Stomach smooth muscle (tissue), 2 donors: ENCODE data around the gene GCNA.

Experiments
- H3K27ac ChIP-seq: one replicate; pipeline ENCODE4 v1.7.0; 2013; ENCODE audit warnings: mild to moderate bottlenecking, low read length, inconsistent platforms
- H3K27me3 ChIP-seq, 2 donors: one replicate each; pipeline ENCODE4 v1.7.0; 2013; ENCODE audit warnings: low read length in 2 of 2; ENCODE audit not compliant: insufficient read depth in 2 of 2, control insufficient read depth in 1 of 2
- H3K36me3 ChIP-seq, 2 donors: one replicate each; pipeline ENCODE4 v1.7.0; 2013; ENCODE audit warnings: low read length in 2 of 2; ENCODE audit not compliant: control insufficient read depth in 2 of 2, insufficient read depth in 2 of 2
- H3K4me1 ChIP-seq: one replicate; pipeline ENCODE4 v1.7.0; 2013; ENCODE audit warnings: low read length; ENCODE audit not compliant: control insufficient read depth, insufficient read depth
- H3K4me3 ChIP-seq, 2 donors: one replicate each; pipeline ENCODE4 v1.7.0; 2013; ENCODE audit warnings: low read length in 2 of 2
- H3K9ac ChIP-seq, 2 donors: one replicate each; pipeline ENCODE4 v1.7.0; 2013; ENCODE audit warnings: low read length in 2 of 2, mild to moderate bottlenecking in 1 of 2
- H3K9me3 ChIP-seq, 2 donors: one replicate each; pipeline ENCODE4 v1.7.0; 2013; ENCODE audit warnings: low read length in 2 of 2; ENCODE audit not compliant: control insufficient read depth in 2 of 2
- donor health status: healthy.
- donor health status: Pancreatic carcinoma.

GCNA gene

DNA sequence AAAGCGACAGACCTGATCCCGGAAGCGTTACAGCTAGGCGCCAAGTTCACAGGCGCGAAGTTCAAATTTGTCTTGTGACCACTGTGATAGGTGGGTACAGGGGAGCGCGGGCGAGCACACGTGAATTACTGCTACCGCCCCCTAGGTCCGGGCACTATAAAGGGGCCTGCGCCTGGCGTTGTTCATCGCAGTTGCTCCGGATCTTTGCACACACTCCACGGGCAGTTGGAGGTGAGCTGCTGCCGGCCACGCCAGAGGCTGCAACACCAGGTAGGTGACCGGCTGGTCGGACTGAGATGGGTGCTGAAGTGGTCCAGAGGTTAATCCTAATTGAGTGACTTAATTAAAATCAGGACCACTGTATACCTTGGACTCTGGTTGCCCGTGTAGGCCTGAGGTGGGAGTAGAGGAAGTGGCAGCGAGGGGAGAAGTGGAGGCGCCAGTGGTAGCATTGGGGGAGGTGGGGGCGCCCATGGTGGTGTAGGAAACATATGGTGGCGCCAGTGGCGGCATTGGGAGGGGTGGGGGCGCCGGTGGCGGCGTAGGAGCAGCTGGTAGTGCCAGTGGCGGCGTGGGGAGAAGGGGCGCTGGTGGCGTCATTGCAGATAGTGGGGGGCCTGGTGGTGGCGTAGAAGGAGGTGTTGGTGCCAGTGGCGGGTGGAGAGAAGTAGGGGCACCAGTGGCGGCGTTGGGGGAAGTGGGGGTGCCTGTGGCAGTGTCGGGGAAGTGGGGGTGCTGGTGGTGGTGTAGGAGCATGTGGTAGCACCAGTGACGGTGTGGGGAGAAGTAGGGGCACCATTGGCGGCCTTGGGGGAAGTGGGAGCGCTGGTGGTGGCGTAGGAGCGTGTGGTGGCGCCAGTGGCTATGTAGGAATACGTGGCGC, at the start of gene GCNA:
Gene GCNA, plus strand, starts transcription at position 185 of the 883 bp plus-strand sequence. CDS start 2,385 bp downstream, outside the sequence.
- Histone ChIP-seq H3K9me3 (no peaks in the 10 kb centered on the region), H3K27ac (no peak within 1 kb of the TSS), H3K36me3 (peaks cover 11 to 15% of the 10 kb centered on the region in 2 donors), H3K27me3 (peaks cover 0 to 2% of the 10 kb centered on the region in 2 donors), H3K4me1 (no peaks in the 10 kb centered on the region), H3K9ac (no peak within 1 kb of the TSS), H3K4me3 (no peak within 1 kb of the TSS)

GRCh38 chrX:71532078-71532752, 46.0 kb upstream of the GCNA start:
- no peaks in the 10 kb centered on the region for H3K4me1 ChIP-seq
- H3K27ac ChIP-seq = peak overlapping the region; percentile 85
- H3K9me3 ChIP-seq = no peaks in the 10 kb centered on the region
- H3K9ac ChIP-seq = peak overlapping the region; percentile 74 to 75
- peak overlapping the region; percentile 81 to 93 for H3K4me3 ChIP-seq
- no peaks in the 10 kb centered on the region for H3K36me3 ChIP-seq
- peaks cover 0 to 4% of the 10 kb centered on the region in 2 donors for H3K27me3 ChIP-seq

GRCh38 chrX:71532753-71533425, 45.3 kb upstream of the GCNA start, which contains the start of gene OGT:
OGT (plus strand) TSS chrX:71533104; CDS start chrX:71533300, 196 bp downstream.
- Histone ChIP-seq H3K36me3 (peaks cover 0 to 3% of the 10 kb centered on the region in 2 donors), H3K4me1 (no peaks in the 10 kb centered on the region), H3K4me3 (peak within 1 kb of the TSS; percentile 91 to 93), H3K9ac (peak within 1 kb of the TSS; percentile 86 to 96), H3K9me3 (no peaks in the 10 kb centered on the region), H3K27ac (peak within 1 kb of the TSS; percentile 85), H3K27me3 (peaks cover 0 to 4% of the 10 kb centered on the region in 2 donors)

DNA sequence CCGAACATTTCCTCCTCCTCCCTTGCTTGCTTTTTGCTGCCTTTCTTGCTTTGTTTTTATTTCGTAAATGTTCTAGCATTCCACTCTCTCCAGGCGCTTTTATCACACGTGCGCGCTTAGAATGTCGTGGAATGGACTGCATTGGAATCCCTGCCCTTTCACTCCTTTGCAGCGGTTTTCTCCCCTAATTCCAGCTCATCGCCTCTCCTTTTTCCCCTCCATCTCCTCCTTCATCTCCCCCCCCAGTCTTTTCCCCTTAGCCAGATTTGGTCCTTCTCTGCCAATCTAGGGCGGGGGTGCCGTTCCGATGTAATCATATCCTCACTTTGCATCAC, 44.8 kb upstream of the GCNA start:
- H3K4me3 ChIP-seq = peak overlapping the region; percentile 91 to 93
- peak overlapping the region; percentile 86 to 96 for H3K9ac ChIP-seq
- H3K27ac ChIP-seq = peak overlapping the region; percentile 85
- no peaks in the 10 kb centered on the region for H3K4me1 ChIP-seq
- H3K36me3 ChIP-seq = peaks cover 0 to 4% of the 10 kb centered on the region in 2 donors
- H3K27me3 ChIP-seq = peaks cover 0 to 4% of the 10 kb centered on the region in 2 donors
- no peaks in the 10 kb centered on the region for H3K9me3 ChIP-seq

DNA sequence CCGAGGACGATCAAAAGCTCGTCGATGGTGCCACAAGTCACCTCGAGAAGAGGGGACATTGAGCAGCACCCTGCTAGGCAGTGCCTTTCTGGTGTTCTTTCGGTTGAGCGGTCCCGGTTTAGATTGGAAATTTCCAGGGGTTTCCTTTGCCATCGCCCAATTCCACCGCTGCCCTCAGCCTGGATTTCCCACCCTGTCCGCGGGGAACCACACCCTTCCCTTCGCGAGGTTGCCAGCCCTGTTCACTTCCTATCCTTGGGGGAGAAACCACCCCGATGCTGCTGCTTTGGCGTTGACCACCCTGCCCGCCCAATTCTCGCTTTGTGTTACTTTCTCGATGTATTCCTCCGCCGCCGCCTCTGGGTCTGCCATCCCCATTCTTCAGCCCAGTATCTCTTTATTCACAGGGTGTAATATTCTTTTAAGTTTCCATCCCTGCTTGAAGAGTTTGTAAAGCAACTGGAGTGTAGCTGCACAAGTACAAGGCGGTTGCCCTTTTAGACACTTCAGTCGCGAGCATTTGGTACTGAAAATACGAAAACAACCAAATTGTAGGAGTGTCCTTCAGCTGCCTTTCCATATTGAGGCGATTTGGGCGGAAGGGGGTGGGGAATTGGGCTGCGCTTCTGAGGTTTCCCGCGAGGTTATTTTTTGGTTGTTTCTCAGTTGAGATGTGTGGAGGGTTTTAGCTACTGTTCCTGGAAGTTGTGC, 44.2 kb upstream of the GCNA start:
- H3K9ac ChIP-seq = peak overlapping the region; percentile 86 to 96
- no peaks in the 10 kb centered on the region for H3K4me1 ChIP-seq
- H3K27me3 ChIP-seq = peaks cover 0 to 4% of the 10 kb centered on the region in 2 donors
- peak overlapping the region; percentile 85 for H3K27ac ChIP-seq
- peaks cover 0 to 4% of the 10 kb centered on the region in 2 donors for H3K36me3 ChIP-seq
- no peaks in the 10 kb centered on the region for H3K9me3 ChIP-seq
- peak overlapping the region; percentile 91 to 93 for H3K4me3 ChIP-seq

DNA sequence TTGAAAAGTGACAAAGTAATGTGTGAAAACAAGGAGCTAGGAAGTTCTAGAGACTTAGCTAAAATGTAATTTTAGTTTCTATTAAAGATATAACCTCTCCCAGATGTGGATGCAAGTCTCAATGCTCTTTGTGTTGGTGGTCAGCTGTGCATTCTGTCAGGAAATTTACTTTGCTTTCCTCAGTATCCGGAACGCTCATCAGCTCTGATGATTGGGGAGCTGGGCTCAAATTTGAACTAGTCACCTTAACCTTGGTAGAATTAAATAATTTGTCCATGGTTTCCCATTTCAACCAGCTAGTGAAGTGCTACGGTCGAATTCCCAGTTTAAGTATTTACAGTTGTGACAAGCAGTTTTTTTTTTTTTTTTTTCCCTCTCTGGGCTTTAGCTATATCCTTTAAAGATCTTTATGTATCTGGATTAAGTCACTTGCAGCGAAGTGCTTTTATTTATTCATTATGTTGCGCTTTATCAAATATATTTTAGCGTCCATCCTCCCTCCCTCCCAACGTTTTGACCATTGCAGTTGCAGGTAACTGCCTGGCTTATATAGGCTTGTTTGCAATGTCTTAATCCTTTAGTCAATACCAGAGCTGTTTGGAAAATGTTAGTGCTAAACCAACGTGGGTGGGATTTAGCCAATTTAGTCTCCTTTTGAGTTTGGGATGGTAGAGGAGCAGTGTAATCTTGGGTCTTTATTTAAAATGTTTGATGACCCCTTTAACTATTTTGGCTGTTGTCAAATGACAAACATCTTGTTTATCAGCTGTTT, 43.3 kb upstream of the GCNA start:
- peak overlapping the region; percentile 85 for H3K27ac ChIP-seq
- peaks cover 0 to 4% of the 10 kb centered on the region in 2 donors for H3K36me3 ChIP-seq
- H3K4me1 ChIP-seq = no peaks in the 10 kb centered on the region
- H3K27me3 ChIP-seq = peaks cover 0 to 4% of the 10 kb centered on the region in 2 donors
- peak overlapping the region; percentile 91 to 93 for H3K4me3 ChIP-seq
- no peaks in the 10 kb centered on the region for H3K9me3 ChIP-seq
- H3K9ac ChIP-seq = peak overlapping the region; percentile 30 to 96

DNA sequence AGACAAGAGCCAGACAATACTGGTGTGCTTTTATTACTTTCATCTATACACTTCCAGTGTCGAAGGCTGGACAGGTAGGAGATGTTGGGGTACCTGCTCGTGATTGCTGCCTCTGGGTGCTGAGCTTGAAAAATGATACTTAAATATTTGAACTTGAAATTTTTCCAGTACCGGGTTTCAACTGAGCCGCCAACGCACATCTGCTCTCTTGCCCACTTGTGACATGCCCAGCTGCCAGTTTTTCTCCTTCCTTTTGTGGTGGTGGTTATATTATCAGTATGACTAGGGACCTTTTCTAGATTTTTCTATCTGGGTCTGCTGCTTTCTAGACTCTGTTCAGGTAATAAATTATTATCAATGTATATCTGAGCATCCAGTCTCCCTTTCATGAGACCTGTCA, 42.0 kb upstream of the GCNA start:
- peaks cover 0 to 4% of the 10 kb centered on the region in 2 donors for H3K27me3 ChIP-seq
- no peak overlapping the region for H3K9ac ChIP-seq
- peaks cover 0 to 4% of the 10 kb centered on the region in 2 donors for H3K36me3 ChIP-seq
- no peaks in the 10 kb centered on the region for H3K4me1 ChIP-seq
- H3K4me3 ChIP-seq = peak overlapping the region; percentile 47 to 53
- H3K9me3 ChIP-seq = no peaks in the 10 kb centered on the region
- no peak overlapping the region for H3K27ac ChIP-seq

- no peaks in the 10 kb centered on the region for H3K4me1 ChIP-seq
- peaks cover 0 to 4% of the 10 kb centered on the region in 2 donors for H3K36me3 ChIP-seq
- H3K27ac ChIP-seq = no peak overlapping the region
- H3K9me3 ChIP-seq = no peaks in the 10 kb centered on the region
- H3K4me3 ChIP-seq = no peak overlapping the region
- H3K9ac ChIP-seq = no peak overlapping the region
- peaks cover 0 to 4% of the 10 kb centered on the region in 2 donors for H3K27me3 ChIP-seq
These were observed 40.5 kb upstream of the GCNA start for GRCh38 chrX:71537743-71538142.

DNA sequence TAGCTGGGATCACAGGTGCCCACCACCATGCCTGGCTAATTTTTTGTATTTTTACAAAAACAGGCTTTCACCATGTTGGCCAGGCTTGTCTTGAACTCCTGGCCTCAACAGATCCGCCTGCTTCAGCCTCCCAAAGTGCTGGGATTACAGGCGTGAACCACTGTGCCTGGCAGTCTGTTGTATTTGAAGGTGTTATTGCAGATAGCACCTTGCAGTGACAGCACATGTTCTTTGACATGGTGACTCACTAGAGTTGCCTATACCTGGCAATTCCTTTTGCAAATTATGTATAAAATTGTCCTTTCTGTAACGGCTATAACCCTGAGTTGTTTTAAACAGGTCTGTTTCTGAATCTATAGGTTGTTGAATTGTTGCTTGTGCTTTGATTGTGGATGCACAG, 37.4 kb upstream of the GCNA start:
- no peak overlapping the region for H3K9ac ChIP-seq
- H3K4me3 ChIP-seq = no peak overlapping the region
- peaks cover 0 to 8% of the 10 kb centered on the region in 2 donors for H3K36me3 ChIP-seq
- H3K4me1 ChIP-seq = no peaks in the 10 kb centered on the region
- H3K27me3 ChIP-seq = no peaks in the 10 kb centered on the region
- H3K27ac ChIP-seq = no peak overlapping the region
- no peaks in the 10 kb centered on the region for H3K9me3 ChIP-seq
